ENCODE measurements around the gene LAMA2.
"Not testable (repeated sequence)": the region's sequence is repeated elsewhere in the genome, so short reads cannot be mapped to it uniquely, and the experiment has no call there.

Gene LAMA2

GRCh38 chr6:129153257-129153656 is 270.3 kb downstream of the LAMA2 start:
- Histone ChIP-seq H3K9ac (ENCODE audit: low read depth in 1 of 2, low read length in 2 of 2) (no peak overlapping the region), H3K27me3 (ENCODE audit: control insufficient read depth in 1 of 2, insufficient read depth in 2 of 2, low read length in 2 of 2) (no peaks in the 10 kb centered on the region), H3K36me3 (ENCODE audit: control insufficient read depth in 1 of 2, insufficient read depth in 2 of 2, low read length in 2 of 2) (no peaks in the 10 kb centered on the region), H3K27ac (ENCODE audit: low read depth, low read length) (no peak overlapping the region), H3K4me1 (ENCODE audit: control insufficient read depth in 1 of 2, insufficient read depth in 2 of 2, low read length in 2 of 2) (no peaks in the 10 kb centered on the region), H3K9me3 (ENCODE audit: control insufficient read depth in 1 of 2, low read length in 2 of 2) (no peaks in the 10 kb centered on the region), H3K4me3 (ENCODE audit: low read depth in 1 of 2, low read length in 2 of 2) (no peak overlapping the region)

- not testable (repeated sequence) for H3K9me3 ChIP-seq (ENCODE audit: control insufficient read depth in 1 of 2, low read length in 2 of 2); H3K27ac ChIP-seq (ENCODE audit: low read depth, low read length); H3K36me3 ChIP-seq (ENCODE audit: control insufficient read depth in 1 of 2, insufficient read depth in 2 of 2, low read length in 2 of 2); H3K9ac ChIP-seq (ENCODE audit: low read depth in 1 of 2, low read length in 2 of 2); H3K4me1 ChIP-seq (ENCODE audit: control insufficient read depth in 1 of 2, insufficient read depth in 2 of 2, low read length in 2 of 2); H3K4me3 ChIP-seq (ENCODE audit: low read depth in 1 of 2, low read length in 2 of 2); H3K27me3 ChIP-seq (ENCODE audit: control insufficient read depth in 1 of 2, insufficient read depth in 2 of 2, low read length in 2 of 2)
Observed at GRCh38 chr6:129159242-129159641, 276.3 kb downstream of the LAMA2 start.

- Histone ChIP-seq H3K36me3 (ENCODE audit: control insufficient read depth in 1 of 2, insufficient read depth in 2 of 2, low read length in 2 of 2) (no peaks in the 10 kb centered on the region), H3K4me3 (ENCODE audit: low read depth in 1 of 2, low read length in 2 of 2) (no peak overlapping the region), H3K9me3 (ENCODE audit: control insufficient read depth in 1 of 2, low read length in 2 of 2) (no peaks in the 10 kb centered on the region), H3K27ac (ENCODE audit: low read depth, low read length) (no peak overlapping the region), H3K9ac (ENCODE audit: low read depth in 1 of 2, low read length in 2 of 2) (no peak overlapping the region), H3K27me3 (ENCODE audit: control insufficient read depth in 1 of 2, insufficient read depth in 2 of 2, low read length in 2 of 2) (no peaks in the 10 kb centered on the region), H3K4me1 (ENCODE audit: control insufficient read depth in 1 of 2, insufficient read depth in 2 of 2, low read length in 2 of 2) (no peaks in the 10 kb centered on the region)
Observed at GRCh38 chr6:129162605-129163004, 279.7 kb downstream of the LAMA2 start.

GRCh38 chr6:129163551-129163950 is 280.6 kb downstream of the LAMA2 start:
- Histone ChIP-seq H3K4me1 (ENCODE audit: control insufficient read depth in 1 of 2, insufficient read depth in 2 of 2, low read length in 2 of 2) (no peaks in the 10 kb centered on the region), H3K9me3 (ENCODE audit: control insufficient read depth in 1 of 2, low read length in 2 of 2) (no peaks in the 10 kb centered on the region), H3K27me3 (ENCODE audit: control insufficient read depth in 1 of 2, insufficient read depth in 2 of 2, low read length in 2 of 2) (no peaks in the 10 kb centered on the region), H3K4me3 (ENCODE audit: low read depth in 1 of 2, low read length in 2 of 2) (no peak overlapping the region), H3K9ac (ENCODE audit: low read depth in 1 of 2, low read length in 2 of 2) (no peak overlapping the region), H3K36me3 (ENCODE audit: control insufficient read depth in 1 of 2, insufficient read depth in 2 of 2, low read length in 2 of 2) (no peaks in the 10 kb centered on the region), H3K27ac (ENCODE audit: low read depth, low read length) (no peak overlapping the region)

GRCh38 chr6:129164032-129164431 is 281.1 kb downstream of the LAMA2 start:
- no peaks in the 10 kb centered on the region for H3K4me1 ChIP-seq (ENCODE audit: control insufficient read depth in 1 of 2, insufficient read depth in 2 of 2, low read length in 2 of 2)
- H3K36me3 ChIP-seq (ENCODE audit: control insufficient read depth in 1 of 2, insufficient read depth in 2 of 2, low read length in 2 of 2): no peaks in the 10 kb centered on the region
- H3K27ac ChIP-seq (ENCODE audit: low read depth, low read length): no peak overlapping the region
- no peaks in the 10 kb centered on the region for H3K27me3 ChIP-seq (ENCODE audit: control insufficient read depth in 1 of 2, insufficient read depth in 2 of 2, low read length in 2 of 2)
- H3K9me3 ChIP-seq (ENCODE audit: control insufficient read depth in 1 of 2, low read length in 2 of 2): no peaks in the 10 kb centered on the region
- no peak overlapping the region for H3K9ac ChIP-seq (ENCODE audit: low read depth in 1 of 2, low read length in 2 of 2)
- no peak overlapping the region for H3K4me3 ChIP-seq (ENCODE audit: low read depth in 1 of 2, low read length in 2 of 2)

GRCh38 chr6:129172279-129172995 is 289.5 kb downstream of the LAMA2 start:
- not testable (repeated sequence) for H3K4me3 ChIP-seq (ENCODE audit: low read depth in 1 of 2, low read length in 2 of 2); H3K36me3 ChIP-seq (ENCODE audit: control insufficient read depth in 1 of 2, insufficient read depth in 2 of 2, low read length in 2 of 2); H3K9ac ChIP-seq (ENCODE audit: low read depth in 1 of 2, low read length in 2 of 2); H3K9me3 ChIP-seq (ENCODE audit: control insufficient read depth in 1 of 2, low read length in 2 of 2); H3K27me3 ChIP-seq (ENCODE audit: control insufficient read depth in 1 of 2, insufficient read depth in 2 of 2, low read length in 2 of 2); H3K4me1 ChIP-seq (ENCODE audit: control insufficient read depth in 1 of 2, insufficient read depth in 2 of 2, low read length in 2 of 2); H3K27ac ChIP-seq (ENCODE audit: low read depth, low read length)

GRCh38 chr6:129175066-129175465 is 292.1 kb downstream of the LAMA2 start:
- Histone ChIP-seq H3K9ac (ENCODE audit: low read depth in 1 of 2, low read length in 2 of 2) (no peak overlapping the region), H3K9me3 (ENCODE audit: control insufficient read depth in 1 of 2, low read length in 2 of 2) (no peaks in the 10 kb centered on the region), H3K27ac (ENCODE audit: low read depth, low read length) (no peak overlapping the region), H3K27me3 (ENCODE audit: control insufficient read depth in 1 of 2, insufficient read depth in 2 of 2, low read length in 2 of 2) (no peaks in the 10 kb centered on the region), H3K4me1 (ENCODE audit: control insufficient read depth in 1 of 2, insufficient read depth in 2 of 2, low read length in 2 of 2) (no peaks in the 10 kb centered on the region), H3K36me3 (ENCODE audit: control insufficient read depth in 1 of 2, insufficient read depth in 2 of 2, low read length in 2 of 2) (no peaks in the 10 kb centered on the region), H3K4me3 (ENCODE audit: low read depth in 1 of 2, low read length in 2 of 2) (no peak overlapping the region)

- Histone ChIP-seq H3K4me1 (ENCODE audit: control insufficient read depth in 1 of 2, insufficient read depth in 2 of 2, low read length in 2 of 2) (no peaks in the 10 kb centered on the region), H3K27me3 (ENCODE audit: control insufficient read depth in 1 of 2, insufficient read depth in 2 of 2, low read length in 2 of 2) (no peaks in the 10 kb centered on the region), H3K27ac (ENCODE audit: low read depth, low read length) (no peak overlapping the region), H3K9ac (ENCODE audit: low read depth in 1 of 2, low read length in 2 of 2) (no peak overlapping the region), H3K9me3 (ENCODE audit: control insufficient read depth in 1 of 2, low read length in 2 of 2) (no peaks in the 10 kb centered on the region), H3K36me3 (ENCODE audit: control insufficient read depth in 1 of 2, insufficient read depth in 2 of 2, low read length in 2 of 2) (no peaks in the 10 kb centered on the region), H3K4me3 (ENCODE audit: low read depth in 1 of 2, low read length in 2 of 2) (no peak overlapping the region)
Observed at GRCh38 chr6:129177801-129178200, 294.9 kb downstream of the LAMA2 start.

GRCh38 chr6:129179283-129179682 is 296.3 kb downstream of the LAMA2 start:
- H3K36me3 ChIP-seq (ENCODE audit: control insufficient read depth in 1 of 2, insufficient read depth in 2 of 2, low read length in 2 of 2): no peaks in the 10 kb centered on the region
- no peaks in the 10 kb centered on the region for H3K4me1 ChIP-seq (ENCODE audit: control insufficient read depth in 1 of 2, insufficient read depth in 2 of 2, low read length in 2 of 2)
- no peak overlapping the region for H3K4me3 ChIP-seq (ENCODE audit: low read depth in 1 of 2, low read length in 2 of 2)
- H3K27me3 ChIP-seq (ENCODE audit: control insufficient read depth in 1 of 2, insufficient read depth in 2 of 2, low read length in 2 of 2): no peaks in the 10 kb centered on the region
- no peak overlapping the region for H3K27ac ChIP-seq (ENCODE audit: low read depth, low read length)
- no peaks in the 10 kb centered on the region for H3K9me3 ChIP-seq (ENCODE audit: control insufficient read depth in 1 of 2, low read length in 2 of 2)
- H3K9ac ChIP-seq (ENCODE audit: low read depth in 1 of 2, low read length in 2 of 2): no peak overlapping the region

- Histone ChIP-seq H3K9ac (ENCODE audit: low read depth in 1 of 2, low read length in 2 of 2) (no peak overlapping the region), H3K4me1 (ENCODE audit: control insufficient read depth in 1 of 2, insufficient read depth in 2 of 2, low read length in 2 of 2) (no peaks in the 10 kb centered on the region), H3K27ac (ENCODE audit: low read depth, low read length) (no peak overlapping the region)
Observed at GRCh38 chr6:129181001-129181400, 298.1 kb downstream of the LAMA2 start.

GRCh38 chr6:129183187-129183591 is 300.3 kb downstream of the LAMA2 start:
- Histone ChIP-seq H3K4me3 (ENCODE audit: low read depth in 1 of 2, low read length in 2 of 2) (no peak overlapping the region), H3K27me3 (ENCODE audit: control insufficient read depth in 1 of 2, insufficient read depth in 2 of 2, low read length in 2 of 2) (no peaks in the 10 kb centered on the region), H3K36me3 (ENCODE audit: control insufficient read depth in 1 of 2, insufficient read depth in 2 of 2, low read length in 2 of 2) (no peaks in the 10 kb centered on the region), H3K27ac (ENCODE audit: low read depth, low read length) (no peak overlapping the region), H3K9ac (ENCODE audit: low read depth in 1 of 2, low read length in 2 of 2) (no peak overlapping the region), H3K9me3 (ENCODE audit: control insufficient read depth in 1 of 2, low read length in 2 of 2) (no peaks in the 10 kb centered on the region), H3K4me1 (ENCODE audit: control insufficient read depth in 1 of 2, insufficient read depth in 2 of 2, low read length in 2 of 2) (no peaks in the 10 kb centered on the region)

More at GRCh38 chr6:129181001-129181400, 298.1 kb downstream of the LAMA2 start:
- Histone ChIP-seq H3K4me3 (ENCODE audit: low read depth in 1 of 2, low read length in 2 of 2) (no peak overlapping the region), H3K36me3 (ENCODE audit: control insufficient read depth in 1 of 2, insufficient read depth in 2 of 2, low read length in 2 of 2) (no peaks in the 10 kb centered on the region), H3K9me3 (ENCODE audit: control insufficient read depth in 1 of 2, low read length in 2 of 2) (no peaks in the 10 kb centered on the region), H3K27me3 (ENCODE audit: control insufficient read depth in 1 of 2, insufficient read depth in 2 of 2, low read length in 2 of 2) (no peaks in the 10 kb centered on the region)
